ENCODE results near the gene OSBPL10. TPM values are rescaled to one million over a fixed set of nuclear protein-coding genes. Genes with fewer than 3 reads are reported as not detected.

Gene OSBPL10
- total and polyA plus RNA-seq, 2 of the 8 experiments (the other 6 are each of a cell fraction or from before 2014, with no cell fraction given) = 26.2 to 86.7 TPM

- TF ChIP-seq ATF2 (IDR thresholded peaks at IDR 0.05; ENCODE audit: low read length) = no peak
- no peak for TF ChIP-seq BACH1 (IDR thresholded peaks at IDR 0.05; ENCODE audit: low read length)
- TF ChIP-seq JUND (IDR thresholded peaks at IDR 0.05; ENCODE audit: low read length) = no peak
- no peak for TF ChIP-seq EP300 (IDR thresholded peaks at IDR 0.05; ENCODE audit: borderline replicate concordance in 1 of 2, low read depth in 2 of 2, low read length in 2 of 2)
These were observed 195.3 kb downstream of the OSBPL10 start (continued) for GRCh38 chr3:31785734-31786133.
